ENCODE results near the gene RSPH6A. TPM values are rescaled to one million over a fixed set of nuclear protein-coding genes. Genes with fewer than 3 reads are reported as not detected.

The RSPH6A gene
- under 1 TPM in 1 of 4 donors, not detected in 3; 0.24 TPM for total RNA-seq

DNA sequence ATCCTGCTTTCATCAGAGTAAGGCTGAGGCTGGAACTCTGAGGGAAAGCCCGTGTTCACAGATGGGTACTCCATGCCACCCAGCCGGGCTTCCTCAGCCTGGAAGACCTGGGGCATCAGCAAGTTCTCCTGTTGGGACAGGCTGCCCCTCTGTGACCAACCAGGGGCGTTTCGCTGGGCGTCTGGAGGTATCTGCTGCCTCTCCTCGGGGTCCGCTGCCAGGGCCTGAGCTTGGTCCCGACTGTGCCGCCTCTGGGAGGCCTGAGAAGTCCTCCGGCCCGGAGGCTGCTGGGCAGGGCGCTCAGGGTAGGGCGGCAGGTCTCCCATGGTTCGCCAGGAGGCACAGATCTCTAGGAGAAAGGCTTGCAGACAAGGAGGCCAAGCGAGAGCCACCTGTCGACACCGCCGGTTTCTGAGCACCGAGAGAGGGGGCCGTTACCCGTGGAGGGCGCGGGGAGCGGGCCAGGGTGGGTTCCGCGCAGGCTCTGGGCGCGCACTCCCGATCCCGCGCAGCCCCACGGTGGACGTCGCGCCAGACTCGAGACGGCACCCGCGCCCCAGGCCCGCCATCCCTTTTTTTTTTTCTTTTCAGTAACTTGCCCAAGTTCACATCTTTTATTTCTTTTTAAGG is at the start of gene RSPH6A:
RSPH6A (minus strand) TSS at position 458 of the 630 bp plus-strand sequence; CDS start at position 326, 132 bp downstream.
- no peak for ATAC-seq (ENCODE audit: low FRiP score)

DNA sequence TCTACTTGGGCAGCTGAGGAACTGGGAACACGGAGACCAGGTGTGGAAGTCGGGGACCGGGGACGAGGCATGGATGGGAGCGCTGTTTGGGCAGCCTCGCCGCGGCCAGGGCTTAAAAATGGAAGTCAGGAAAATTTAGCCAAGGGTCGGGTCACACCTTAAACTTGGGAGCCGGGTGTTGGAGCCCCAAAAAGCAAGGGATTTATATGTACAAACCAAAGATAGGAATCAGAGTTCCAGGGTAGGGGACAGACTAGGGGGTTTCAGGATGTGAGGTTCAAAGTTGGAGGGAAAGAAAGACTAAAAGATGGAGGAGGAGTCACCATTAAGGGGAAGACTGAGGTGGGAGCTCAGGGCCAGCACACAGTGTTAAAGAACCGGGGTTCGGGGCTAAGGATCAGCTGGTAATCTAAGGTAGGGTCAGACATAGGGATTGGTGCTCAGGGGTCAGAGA is 49.5 kb upstream of the RSPH6A start:
- DNase-seq (ENCODE audit: low spot score) (no peak), ATAC-seq (ENCODE audit: low FRiP score) (no peak)
- TF ChIP-seq, protein P1, sequence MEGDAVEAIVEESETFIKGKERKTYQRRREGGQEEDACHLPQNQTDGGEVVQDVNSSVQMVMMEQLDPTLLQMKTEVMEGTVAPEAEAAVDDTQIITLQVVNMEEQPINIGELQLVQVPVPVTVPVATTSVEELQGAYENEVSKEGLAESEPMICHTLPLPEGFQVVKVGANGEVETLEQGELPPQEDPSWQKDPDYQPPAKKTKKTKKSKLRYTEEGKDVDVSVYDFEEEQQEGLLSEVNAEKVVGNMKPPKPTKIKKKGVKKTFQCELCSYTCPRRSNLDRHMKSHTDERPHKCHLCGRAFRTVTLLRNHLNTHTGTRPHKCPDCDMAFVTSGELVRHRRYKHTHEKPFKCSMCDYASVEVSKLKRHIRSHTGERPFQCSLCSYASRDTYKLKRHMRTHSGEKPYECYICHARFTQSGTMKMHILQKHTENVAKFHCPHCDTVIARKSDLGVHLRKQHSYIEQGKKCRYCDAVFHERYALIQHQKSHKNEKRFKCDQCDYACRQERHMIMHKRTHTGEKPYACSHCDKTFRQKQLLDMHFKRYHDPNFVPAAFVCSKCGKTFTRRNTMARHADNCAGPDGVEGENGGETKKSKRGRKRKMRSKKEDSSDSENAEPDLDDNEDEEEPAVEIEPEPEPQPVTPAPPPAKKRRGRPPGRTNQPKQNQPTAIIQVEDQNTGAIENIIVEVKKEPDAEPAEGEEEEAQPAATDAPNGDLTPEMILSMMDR (IDR thresholded peaks at IDR 0.05), result no peak

More for the DNA sequence above, at the start of gene RSPH6A:
- DNase-seq (ENCODE audit: low spot score), result no peak
- TF ChIP-seq, protein P1 (IDR thresholded peaks at IDR 0.05), result no peak

DNA sequence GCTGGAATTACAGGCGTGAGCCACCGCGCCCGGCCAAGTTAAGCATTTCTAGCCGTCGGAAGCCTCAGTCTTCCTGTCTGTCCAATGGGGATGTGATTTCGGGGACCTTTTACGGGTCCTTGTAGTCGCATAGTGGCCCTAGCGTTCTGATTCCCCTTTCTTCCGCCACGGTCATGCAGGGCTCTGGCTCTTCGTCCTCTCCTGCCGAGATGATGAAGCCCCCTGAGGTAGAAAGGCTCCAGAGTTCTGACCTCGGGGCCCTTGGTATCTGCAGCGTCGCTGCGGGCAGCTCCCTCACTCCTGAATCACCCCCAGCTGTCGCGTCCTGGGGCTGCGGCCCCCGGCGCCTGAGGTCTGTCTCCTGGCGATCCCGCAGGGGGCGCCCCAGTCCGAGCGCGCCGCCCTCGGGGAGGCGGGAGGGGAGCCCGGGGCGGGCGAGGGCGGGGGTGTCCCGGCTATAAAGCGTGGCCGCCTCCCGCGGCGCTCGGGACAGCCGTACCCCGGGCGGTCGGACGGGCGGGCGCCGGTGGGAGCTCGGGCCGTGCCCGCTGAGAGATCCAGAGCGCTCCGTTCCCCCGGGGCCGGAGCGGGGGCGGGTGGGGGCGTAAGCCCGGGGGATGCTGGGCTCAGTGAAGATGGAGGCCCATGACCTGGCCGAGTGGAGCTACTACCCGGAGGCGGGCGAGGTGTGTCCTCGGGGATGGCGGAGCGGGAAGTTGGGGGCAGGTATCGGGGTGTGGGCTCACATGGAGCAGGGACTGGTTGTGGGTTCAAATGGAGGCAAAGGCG is 48.9 kb upstream of the RSPH6A start, which contains the start of gene FOXA3:
FOXA3 (plus strand) TSS at position 487 of the 789 bp plus-strand sequence; CDS start at position 618, 131 bp downstream.
- no peak for ATAC-seq (ENCODE audit: low FRiP score)
- DNase-seq (ENCODE audit: low spot score), result no peak

DNA sequence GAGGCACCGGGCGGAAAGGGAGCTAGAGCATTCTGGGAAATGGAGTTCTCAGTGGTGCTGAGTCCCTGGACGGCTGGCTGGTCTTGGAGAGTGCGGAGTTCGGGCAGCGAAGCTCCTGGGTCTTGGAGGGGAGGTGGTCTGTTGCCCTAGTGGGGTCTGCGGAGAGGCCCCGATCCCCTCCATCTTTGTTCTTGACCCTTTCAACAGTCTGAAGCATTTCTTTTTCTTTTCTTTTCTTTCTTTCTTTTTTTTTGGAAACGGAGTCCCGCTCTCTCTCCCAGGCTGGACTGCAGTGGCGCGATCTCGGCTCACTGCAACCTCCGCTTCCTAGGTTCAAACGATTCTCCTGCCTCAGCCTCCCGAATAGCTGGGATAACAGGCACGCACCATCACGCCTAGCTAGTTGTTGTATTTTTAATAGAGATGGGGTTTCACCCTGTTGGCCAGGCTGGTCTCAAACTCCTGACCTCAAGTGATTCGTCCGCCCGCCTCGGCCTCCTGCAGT is 48.3 kb upstream of the RSPH6A start:
- TF ChIP-seq, protein P1 (IDR thresholded peaks at IDR 0.05), result no peak
- DNase-seq (ENCODE audit: low spot score), result no peak
- no peak for ATAC-seq (ENCODE audit: low FRiP score)

More for the DNA sequence above, 48.9 kb upstream of the RSPH6A start, which contains the start of gene FOXA3:
- TF ChIP-seq, protein P1 (IDR thresholded peaks at IDR 0.05), result peak in 1 of 3 donors; percentile 38

DNA sequence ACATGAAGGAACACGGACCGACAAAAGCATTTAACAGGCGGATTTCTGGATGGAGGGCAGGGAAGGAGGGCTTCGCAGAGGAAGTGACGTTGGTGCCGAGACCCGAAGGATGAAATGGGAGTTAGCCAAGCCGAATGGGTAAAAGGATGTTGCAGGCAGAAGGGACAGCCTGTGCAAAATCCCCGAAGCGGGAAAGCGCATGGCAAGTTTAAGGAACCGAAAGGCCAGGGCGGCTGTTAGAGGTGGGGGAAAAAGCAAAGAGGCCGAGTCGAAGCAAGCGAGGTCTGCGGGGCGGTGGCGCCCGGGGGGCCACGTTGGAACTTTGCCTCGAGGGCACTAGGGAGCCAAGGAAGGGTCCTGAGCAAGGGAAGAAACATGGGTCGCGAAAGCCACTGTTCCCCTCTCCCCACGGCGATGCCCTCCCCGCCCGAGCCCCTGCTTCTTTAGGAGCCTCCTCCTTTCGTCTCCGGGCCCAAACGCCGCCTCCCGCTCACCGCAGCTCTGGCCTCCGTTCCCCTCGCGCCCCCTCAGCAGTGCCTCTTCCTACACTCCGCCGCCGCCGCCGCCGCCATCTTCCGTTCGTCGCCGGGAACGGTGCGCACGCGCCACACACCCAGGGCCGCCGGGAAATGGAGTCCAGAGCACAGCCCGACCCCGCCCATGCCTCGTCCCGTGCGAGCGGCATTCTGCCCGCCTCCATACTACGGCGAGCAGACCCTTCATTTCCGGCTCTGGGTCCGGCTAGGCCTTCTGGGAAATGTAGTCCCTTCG is 47.6 kb upstream of the RSPH6A start, which contains the start of gene SYMPK:
SYMPK (minus strand) TSS at position 584 of the 771 bp plus-strand sequence. CDS start 8,652 bp downstream, outside the sequence.
- peak; percentile 93 for DNase-seq (ENCODE audit: low spot score)
- TF ChIP-seq, protein P1 (IDR thresholded peaks at IDR 0.05), result no peak
- peak; percentile 99 for ATAC-seq (ENCODE audit: low FRiP score)

DNA sequence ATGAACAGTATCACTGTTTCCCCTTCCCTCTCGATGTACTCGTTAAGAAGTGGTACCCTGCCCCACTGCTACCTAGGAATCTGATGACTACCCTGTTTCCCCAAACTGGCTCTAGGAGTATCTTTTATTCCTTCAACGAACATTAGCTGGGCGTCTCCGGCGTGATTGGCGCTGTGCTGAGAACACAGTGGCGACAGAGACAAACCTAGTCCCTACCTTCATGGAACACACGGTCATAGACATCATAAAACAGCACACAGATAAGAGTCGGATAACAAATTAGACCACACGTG is 47.1 kb upstream of the RSPH6A start:
- TF ChIP-seq, protein P1 (IDR thresholded peaks at IDR 0.05), result no peak
- no peak for ATAC-seq (ENCODE audit: low FRiP score)
- no peak for DNase-seq (ENCODE audit: low spot score)
